SU-DHL-6 (cell line): Measurements from ENCODE around the gene MAPK12.

Experiments
- CTCF ChIP-seq: fragments of 200-600 bp; sonication (generic); IDR thresholded peaks from one replicate; pipeline ENCODE4 v1.5.1; 2017; ENCODE audit warnings: antibody characterized with exemption, mild to moderate bottlenecking, low read length, moderate library complexity; ENCODE audit not compliant: insufficient read depth, poor library complexity, severe bottlenecking
- EZH2phosphoT487 ChIP-seq: fragments of 200-600 bp; sonication (generic), shearing (Covaris generic); conservative IDR thresholded peaks from 2 replicates; pipeline ENCODE4 v1.6.1; 2018; ENCODE audit warnings: mild to moderate bottlenecking, antibody characterized with exemption, low read length, moderate library complexity, mixed read lengths

- TF ChIP-seq CTCF = no peak
- no peak for TF ChIP-seq EZH2phosphoT487
Observed at GRCh38 chr22:50298937-50299784, 37.7 kb upstream of the MAPK12 start.
